ENCODE data around the gene TP73.

The TP73 gene

DNA sequence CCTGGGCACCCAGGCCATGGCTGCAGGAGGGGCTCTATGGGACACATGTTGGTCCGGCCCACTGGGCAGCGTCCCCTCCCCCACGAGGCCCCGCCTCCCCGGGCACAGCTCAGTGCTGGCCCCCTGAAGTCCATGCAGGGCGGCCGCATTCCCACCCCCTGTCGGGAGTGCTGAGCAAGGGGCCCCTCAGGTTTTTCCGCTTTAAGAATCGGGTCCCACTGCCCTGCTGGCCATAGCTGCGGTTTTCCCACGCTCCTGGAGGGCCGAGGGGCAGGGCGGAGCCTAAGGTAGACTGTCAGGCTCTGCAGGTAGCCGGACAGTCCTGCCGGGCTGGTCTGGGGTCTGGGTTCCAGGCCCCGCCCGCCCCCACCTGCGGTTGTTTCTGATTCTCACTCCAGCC lies 56.5 kb downstream of the TP73 start:
- DNase-seq (ENCODE audit: low spot score), result no peak

DNA sequence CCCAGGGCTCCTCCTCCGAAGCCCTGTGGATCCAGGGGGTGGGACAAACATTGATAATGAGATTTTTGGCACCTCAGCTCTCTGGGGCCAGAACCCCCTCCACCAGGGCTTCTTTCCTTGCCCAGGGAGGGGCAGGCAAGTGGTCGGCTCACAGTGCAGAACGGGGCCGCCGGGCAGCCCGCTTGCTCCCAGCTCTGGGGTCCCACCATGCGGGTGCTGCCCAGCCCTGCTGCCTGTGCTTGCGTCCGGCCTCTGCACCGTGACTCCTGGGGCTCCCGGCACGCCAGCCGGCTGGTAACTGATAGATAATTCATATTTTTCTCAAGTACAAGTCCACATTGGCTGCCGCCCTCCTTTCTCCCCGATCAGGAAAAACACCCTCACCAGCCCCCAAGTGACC lies 57.9 kb downstream of the TP73 start:
- no peak for DNase-seq (ENCODE audit: low spot score)

DNA sequence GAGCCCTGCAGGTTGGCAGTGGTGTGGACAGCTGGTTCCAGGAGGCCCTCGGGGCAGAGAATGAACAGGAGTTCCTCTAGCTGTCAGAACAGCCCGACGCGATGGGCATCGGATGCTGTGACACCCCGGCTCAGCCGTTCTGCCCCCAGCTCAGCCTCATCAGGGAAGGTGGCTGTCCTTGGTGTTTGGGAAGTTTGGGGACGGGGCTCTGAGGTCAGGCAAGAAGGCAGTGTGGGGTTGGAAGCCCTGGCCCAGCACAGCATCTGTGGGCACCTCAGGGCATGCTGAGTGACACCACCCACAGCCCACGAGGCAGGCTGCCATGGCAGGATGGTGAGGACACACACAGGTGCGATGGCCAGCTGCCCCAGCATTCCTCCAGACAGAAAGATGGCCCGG lies 59.1 kb downstream of the TP73 start:
- DNase-seq (ENCODE audit: low spot score), result no peak

DNA sequence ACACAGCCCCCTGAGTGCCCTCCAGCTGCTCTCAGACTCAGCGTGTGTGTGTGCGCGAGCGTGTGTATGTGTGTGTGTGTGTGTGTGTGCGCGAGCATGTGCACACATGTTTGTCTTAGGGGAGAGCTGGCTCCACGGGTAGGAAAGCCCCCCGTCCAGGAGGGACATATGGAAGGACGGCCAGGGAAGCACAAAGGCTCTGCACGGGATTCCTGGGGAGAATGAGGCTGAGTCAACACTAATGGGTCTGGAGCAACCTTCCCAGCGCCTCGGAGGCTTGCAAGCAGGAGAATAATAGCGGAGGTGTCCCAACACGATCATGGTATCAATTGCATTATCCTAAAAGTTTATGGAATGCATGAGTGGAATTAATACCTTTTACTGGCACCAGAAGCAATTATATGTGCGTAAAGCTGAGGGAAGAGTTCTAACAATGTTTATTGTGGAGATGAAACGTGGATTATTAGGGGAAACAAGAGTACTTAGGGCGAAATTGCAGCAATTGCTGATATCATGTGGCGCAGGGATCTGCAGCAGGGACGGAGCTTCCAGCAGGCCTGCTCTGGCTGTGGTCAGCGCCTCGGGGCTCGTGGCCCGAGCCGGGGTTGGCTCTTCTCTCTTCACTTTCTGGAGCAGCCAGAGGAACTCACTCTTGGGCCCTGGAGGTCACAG lies 59.6 kb downstream of the TP73 start:
- no peak for DNase-seq (ENCODE audit: low spot score)

DNA sequence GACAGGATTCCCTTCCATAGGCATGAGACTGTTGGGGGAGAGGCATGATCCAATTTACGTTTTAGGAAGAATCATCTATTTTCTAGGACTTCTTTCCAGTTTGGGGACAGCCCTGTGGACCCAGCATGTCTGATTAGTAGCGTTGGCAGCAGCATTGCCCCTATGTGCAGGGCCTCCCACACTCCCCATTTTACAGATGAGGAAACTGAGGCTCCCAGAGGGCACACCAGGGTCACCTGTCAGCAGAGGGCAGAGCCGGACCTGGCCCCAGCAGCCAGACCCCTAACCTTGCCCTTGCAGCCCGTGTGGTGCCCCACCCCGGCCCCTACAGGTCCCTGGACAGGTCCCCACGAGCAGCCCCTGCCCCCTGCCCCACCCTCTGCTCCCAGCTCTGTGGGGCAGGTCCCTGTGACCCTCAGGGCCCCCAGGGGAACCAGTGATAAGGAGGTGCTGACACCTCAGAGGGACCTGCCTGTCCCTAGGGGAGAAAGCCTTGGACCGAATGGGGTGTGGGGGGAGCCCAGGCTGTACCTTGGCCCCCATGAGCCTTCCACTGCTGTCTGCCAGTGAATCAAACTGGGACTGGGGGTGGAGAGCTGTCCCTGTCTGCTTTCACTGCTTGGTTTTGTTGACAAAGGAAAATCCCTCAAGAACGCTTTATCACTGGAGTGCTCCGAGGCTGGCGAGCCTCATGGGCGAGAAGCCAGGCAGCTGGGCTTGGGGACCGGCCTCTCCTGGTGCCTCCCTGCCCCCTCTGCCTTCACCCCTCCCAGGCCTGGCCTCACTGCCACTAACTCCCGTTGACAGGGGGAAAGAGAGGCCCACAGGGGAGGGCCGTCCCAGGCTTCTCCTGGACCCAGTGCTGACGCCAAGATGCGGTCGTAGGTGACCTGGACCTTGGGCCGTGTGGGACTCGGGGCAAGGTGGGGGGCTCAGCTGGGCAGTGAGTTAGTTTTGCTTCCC lies 60.5 kb downstream of the TP73 start:
- DNase-seq (ENCODE audit: low spot score), result no peak

DNA sequence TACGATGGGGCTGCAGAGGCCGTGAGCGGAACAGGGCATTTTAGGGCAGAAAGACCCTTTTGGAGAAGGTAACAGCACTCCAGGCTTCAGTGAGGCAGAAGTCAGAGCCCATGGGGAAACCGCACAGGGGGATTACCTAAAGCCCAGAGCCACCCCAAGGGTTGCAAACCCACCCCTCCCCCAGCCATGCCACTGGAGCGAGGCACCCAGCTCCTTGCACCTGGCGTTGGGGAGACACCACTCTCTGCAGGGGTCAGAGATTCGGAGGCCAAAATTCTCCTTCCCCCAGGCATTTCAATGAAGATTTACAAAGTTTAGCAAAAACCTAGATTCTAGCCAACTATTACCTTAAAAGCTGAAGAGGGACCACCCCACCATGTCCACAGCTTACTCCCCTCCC lies 61.5 kb downstream of the TP73 start:
- no peak for DNase-seq (ENCODE audit: low spot score)

DNA sequence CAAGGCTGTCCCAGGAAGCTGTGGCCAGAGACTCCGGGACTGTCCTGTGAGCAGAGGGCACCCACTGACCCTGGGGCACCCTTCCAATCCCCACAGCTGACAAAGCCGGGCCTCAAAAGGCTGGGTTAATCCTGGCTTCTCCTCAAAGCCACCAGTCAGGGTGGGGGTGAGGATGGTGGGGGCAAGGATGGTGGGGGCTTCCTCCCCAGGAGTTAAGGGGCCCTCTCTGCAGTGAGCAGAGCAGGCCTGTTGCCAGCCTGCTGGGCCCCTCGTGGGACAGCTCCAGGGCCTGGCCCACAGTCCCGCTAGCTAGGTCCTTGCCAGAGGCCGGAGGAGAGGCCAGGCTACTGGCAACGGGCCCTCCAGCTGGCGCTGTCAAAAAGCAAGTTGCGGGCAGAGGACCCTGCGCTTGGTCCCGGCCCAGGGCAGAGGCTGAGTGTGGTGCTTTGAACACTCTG lies 62.0 kb downstream of the TP73 start:
- DNase-seq (ENCODE audit: low spot score), result no peak

DNA sequence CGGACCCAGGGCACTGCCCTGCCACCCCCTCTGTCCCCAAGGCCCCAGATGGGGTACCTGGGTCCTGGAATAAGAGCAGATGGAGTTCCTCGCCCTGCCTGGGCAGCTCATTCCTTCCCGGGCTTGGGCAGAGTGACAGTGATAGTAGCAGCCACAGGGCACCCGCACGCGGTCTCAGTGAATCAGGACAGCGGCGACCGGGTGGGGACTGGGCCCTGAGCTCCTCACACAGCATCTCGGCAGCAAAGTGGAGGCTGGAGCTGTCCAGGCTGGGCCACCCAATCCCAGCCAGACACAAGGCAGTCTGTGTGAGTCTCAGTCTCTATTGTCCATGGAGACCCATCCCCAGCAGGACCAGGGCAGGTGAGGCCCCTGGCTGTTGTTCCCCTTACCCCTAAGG lies 62.5 kb downstream of the TP73 start:
- no peak for DNase-seq (ENCODE audit: low spot score)

DNA sequence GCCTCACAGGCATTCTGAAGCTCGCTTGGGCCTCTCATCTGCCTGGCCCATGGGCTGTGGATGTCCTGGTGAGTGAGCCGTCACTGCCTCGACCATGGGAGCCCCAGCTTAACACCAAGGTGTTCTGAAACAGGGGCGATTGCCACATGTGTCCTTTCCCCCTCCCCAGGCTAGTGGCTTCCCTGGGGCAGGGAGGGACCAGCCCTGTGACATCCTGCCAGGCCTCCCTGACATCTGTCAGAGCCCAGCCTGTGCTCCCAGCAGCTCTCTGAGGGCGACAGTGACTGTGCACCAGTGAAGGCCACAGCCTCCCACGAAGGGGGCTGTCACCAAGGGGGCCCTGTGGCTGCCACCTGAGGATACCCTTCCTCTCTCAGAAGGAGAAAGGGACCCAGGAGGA lies 64.0 kb downstream of the TP73 start:
- no peak for DNase-seq (ENCODE audit: low spot score)

DNA sequence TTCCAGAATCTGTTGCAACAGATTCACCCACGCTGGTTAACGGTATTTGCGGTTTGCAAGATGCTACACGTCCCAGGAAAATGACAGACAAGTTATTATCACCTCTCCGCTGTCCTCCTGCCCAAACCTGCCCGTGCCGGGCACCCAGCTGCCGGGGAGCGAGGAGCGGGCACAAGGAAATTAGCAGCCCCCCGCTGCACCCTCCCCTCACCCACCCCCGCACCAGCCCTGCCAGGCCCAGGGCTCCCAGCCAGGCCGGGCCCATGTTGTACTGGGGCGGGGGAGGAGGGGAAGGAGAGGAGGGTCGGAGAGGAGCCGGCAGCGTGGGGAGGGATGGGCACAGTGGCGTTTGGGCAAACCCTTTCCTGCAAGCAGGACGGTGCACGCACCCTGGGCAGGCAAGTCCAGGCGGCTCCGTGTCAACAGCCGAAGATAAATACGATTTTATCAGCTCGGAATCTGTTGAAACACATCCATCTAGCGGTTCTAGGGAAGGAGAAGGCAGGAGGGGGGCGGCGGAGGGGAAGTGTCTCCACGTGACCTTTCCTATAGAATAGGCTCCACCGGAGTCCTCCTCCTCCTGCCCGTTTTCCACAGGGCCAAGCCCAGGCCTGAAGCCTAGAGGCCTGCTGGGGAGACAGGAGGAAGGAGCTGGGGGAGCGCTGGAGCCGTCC lies 64.9 kb downstream of the TP73 start:
- no peak for DNase-seq (ENCODE audit: low spot score)

DNA sequence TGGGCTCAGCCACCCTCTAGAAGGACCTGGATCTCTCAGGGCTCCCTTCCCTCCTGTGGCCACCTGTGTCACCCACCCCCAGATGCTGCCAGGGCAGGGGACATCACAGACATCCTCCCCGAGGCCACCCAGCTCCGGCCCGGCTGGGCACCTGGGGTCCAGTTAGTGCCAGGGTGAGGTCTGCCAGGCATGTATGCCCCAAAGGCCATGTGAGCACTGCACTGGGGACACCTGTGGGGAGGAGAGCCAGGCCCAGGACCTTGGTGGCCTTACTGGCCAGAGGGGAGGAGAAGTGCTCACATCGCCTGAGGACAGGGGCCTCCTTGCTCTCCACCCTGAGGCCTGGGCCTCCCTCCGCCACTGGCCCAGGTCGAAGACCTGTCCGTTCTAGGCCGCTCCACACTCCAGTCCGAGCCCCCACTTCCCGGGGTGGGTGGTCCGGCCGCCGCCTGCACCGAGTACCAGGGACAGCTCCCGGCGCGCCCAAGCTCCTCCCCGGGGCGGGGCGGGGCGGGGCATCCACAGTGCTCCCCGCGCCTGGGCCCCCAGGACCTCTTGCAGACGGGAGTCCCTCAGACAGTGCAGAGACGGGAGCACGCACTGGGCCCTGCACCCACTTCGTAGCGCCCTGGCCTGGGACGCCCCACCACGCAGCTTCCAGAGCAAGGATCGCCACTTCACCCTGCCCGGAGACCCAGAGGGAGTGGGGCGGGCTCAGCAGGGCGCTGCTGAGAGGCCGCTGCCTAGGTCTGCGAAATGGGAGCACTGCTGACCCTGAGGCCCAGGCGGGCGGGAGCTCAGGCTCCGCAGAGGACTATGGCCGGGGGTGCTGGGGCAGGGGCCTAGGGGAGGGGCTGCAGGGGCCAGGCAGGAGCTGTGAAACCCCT lies 65.6 kb downstream of the TP73 start:
- DNase-seq (ENCODE audit: low spot score), result no peak

DNA sequence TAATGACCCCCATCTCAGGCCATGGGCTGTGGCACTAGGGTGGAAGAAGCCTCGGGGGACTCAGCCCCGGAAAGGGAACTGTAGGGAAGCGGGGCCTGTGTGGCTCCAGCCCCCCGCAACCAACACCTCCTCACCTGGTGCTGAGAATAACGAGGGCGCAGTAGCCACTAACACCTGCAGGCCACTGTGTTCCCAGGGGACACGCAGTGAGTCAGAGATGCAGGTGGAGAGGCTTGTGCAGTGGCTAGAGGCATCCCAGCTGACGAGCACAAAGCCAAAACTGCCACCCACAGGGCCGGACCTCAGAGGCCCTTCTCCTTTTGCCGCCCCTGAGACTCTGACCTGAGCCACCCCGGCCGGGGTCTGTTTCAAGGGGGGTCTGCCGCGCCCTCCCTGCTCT lies 66.4 kb downstream of the TP73 start:
- no peak for DNase-seq (ENCODE audit: low spot score)

DNA sequence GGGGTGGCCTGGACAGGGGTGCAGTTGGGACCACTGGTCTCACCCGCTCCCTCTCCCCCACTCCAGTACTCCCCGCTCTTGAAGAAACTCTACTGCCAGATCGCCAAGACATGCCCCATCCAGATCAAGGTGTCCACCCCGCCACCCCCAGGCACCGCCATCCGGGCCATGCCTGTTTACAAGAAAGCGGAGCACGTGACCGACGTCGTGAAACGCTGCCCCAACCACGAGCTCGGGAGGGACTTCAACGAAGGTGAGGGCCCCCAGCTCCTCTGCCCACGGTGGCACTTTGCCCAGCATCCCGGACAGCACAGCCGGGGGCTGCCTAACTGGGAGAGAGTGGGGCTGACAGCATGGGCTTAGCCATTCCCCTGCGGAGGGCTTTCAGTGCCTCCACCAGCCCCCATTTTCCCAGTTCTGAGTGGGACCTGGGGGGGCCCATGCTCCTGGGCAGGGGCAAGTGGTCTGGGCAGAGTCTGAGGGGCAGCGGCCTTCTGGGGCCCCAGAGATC lies 69.7 kb downstream of the TP73 start:
- no peak for DNase-seq (ENCODE audit: low spot score)

DNA sequence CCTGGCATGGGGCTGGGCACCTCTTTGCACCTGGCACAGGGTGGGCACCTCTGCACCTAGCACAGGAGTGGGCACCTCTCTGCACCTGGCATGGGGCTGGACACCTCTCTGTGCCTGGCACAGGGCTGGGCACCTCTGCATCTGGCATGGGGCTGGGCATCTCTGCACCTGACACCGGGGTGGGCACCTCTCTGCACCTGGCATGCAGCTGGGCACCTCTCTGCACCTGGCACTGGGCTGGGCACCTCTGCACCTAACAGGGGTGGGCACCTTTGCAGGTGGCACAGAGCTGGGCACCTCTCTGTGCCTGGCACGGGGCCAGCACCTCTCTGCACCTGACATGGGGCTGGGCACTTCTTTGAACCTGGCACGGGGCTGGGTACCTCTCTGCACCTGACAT lies 70.5 kb downstream of the TP73 start:
- DNase-seq (ENCODE audit: low spot score), result no peak

DNA sequence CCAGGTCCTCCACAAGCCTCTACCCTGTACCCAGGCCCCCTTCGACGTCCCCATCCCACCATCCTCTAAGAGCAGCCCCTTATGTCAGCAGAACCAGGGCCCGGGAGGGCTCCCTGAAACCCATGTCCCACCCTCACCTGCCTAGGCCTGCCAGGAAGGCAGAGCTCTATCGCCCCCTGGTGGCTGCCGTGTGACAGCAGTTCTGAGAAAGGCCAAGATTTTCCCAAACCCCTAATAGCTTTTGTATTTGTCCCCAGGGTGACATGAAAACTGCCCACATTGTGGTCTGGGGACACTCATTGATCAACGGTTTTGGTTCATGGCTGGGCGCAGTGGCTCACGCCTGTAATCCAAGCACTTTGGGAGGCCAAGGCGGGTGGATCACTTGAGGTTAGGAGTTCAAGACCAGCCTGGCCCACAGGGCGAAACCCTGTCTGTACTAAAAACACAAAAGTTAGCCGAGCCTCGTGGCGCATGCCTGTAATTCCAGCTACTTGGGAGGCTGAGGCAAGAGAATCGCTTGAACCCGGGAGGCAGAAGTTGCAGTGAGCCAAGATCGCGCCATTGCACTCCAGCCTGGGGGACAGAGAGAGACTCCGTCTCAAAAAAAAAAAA lies 72.2 kb downstream of the TP73 start:
- DNase-seq (ENCODE audit: low spot score), result peak; percentile 70

DNA sequence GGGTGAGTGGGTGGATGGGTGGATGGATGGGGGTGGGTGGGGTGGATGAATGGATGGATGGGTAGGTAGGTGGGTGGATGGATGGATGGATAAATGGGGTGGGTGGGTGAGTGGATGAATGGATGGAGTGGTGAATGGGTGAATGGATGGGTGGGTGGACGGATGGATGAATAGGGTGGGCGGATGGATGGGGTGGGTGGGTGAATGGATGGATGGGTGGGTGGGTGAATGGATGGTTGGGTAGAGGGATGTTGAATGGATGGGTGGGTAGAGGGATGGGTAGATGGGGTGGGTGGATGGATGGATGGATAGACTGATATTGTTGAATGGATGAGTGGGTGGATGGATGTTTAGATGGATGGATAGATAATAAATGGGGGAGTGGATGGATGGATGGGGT lies 73.0 kb downstream of the TP73 start:
- DNase-seq (ENCODE audit: low spot score), result no peak

DNA sequence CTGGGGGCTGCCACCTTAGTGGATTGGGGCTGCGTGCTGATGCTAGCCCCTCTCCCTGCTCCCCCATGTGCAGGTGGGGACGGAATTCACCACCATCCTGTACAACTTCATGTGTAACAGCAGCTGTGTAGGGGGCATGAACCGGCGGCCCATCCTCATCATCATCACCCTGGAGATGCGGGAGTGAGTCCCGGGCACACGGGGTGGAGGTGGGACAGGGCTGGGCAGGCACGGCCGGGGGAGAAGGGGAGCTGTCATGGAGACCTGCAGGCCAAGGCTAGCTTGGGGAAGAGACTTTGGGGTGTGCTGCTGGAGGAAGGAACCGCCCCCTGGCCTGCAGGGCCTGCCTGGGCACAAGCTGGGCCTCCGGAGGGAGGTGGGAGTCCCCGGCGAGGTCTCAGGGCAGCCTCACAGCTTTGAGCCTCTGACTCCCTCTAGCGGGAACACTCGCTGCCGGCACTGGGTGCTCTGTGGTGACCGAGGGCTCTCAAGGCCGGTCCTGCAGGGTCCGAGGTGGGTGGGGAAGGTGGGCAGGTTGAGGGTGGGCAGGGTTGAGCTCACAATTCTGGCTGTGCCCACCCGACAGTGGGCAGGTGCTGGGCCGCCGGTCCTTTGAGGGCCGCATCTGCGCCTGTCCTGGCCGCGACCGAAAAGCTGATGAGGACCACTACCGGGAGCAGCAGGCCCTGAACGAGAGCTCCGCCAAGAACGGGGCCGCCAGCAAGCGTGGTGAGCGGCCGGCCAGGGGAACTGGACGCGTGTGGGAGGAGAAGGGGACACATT lies 74.9 kb downstream of the TP73 start:
- no peak for DNase-seq (ENCODE audit: low spot score)

DNA sequence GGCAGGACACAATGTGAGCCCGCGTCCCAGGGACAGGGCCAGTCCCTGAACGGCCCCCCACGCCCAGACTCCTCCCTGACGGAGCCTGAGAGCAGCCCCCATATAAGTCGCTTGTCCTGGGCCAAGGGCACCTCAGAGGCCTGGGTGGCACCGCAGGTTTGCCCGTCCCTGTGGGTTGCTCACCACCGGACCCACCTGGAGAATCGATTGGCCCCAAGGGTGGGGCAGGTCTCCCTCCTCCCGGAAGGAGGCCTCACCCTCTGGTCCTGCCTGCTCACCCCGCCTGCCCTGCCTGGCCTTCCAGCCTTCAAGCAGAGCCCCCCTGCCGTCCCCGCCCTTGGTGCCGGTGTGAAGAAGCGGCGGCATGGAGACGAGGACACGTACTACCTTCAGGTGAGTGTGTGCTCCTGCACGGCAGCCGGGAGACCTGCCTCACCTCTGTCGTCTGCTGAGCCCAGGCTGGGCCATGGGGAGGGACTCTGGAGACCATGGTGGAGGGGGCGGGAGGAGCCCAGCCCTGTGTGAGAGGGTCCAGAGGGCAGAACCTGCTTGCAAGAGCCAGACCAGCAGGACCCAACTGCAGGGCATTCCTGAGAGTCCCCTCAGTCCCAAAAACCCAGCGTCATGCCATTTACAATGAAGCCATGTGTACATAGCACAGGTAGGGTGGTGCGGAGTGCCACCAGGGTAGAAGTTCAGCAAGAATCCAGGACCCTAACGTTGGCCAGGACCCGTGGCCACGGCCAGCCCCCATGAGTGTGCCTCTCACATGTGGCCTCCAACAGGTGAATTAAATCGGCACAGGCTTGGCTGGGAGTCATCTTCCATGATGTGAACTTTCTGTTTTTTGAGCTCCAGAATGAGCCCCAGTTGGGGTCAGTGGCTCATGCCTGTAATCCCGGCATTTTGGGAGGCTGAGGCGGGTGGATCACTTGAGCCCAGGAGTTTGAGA lies 75.8 kb downstream of the TP73 start:
- DNase-seq (ENCODE audit: low spot score), result no peak

All from CD4-positive, alpha-beta T cell treated with Interleukin-6 at 100 ng/mL for 8 hours (primary cell).